ENCODE results near the gene CDK5RAP1. TPM values are rescaled to one million over a fixed set of nuclear protein-coding genes. Genes with fewer than 3 reads are reported as not detected.

Gene CDK5RAP1, protein sequence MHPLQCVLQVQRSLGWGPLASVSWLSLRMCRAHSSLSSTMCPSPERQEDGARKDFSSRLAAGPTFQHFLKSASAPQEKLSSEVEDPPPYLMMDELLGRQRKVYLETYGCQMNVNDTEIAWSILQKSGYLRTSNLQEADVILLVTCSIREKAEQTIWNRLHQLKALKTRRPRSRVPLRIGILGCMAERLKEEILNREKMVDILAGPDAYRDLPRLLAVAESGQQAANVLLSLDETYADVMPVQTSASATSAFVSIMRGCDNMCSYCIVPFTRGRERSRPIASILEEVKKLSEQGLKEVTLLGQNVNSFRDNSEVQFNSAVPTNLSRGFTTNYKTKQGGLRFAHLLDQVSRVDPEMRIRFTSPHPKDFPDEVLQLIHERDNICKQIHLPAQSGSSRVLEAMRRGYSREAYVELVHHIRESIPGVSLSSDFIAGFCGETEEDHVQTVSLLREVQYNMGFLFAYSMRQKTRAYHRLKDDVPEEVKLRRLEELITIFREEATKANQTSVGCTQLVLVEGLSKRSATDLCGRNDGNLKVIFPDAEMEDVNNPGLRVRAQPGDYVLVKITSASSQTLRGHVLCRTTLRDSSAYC
- 13.0 and 15.3 TPM in 2 replicates for total RNA-seq

DNA sequence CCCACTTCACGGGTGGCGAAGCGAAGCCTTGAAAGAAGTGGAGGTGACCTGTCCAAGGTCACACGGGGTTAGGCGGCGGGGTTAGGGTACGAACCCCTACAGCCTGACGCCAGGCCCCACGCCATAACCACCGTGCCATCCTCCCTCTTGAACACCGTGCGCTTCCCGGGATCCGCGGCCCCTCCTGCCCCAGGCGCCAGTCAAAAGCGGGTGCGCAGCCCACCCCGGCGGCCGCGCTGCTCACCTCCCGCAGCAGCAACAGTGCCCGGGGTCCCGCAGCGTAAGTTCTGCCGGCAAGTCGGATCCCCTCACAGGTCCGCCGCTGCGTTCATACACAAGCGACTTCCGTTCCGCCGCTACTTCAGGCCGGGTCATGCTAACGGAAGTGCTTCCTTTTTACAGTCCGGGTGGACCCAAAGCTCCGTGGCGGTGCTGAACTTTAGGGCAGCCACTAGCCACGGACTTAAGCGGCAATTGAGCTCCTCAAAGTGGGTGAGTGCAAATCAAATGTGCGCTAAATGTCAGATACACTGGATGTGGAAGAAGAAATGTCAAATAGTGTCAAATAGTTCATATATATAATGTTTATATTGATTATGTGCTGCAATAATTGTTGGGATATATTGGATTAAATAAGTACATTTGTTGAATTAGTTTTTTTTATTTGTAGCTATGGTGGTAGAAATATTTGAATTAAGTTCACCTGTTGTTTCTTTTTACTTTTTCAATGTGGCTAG is at the start of gene CDK5RAP1:
TSS of gene CDK5RAP1 (minus strand) at position 336 of the 737 bp plus-strand sequence. CDS start 4,455 bp downstream, outside the sequence.

DNA sequence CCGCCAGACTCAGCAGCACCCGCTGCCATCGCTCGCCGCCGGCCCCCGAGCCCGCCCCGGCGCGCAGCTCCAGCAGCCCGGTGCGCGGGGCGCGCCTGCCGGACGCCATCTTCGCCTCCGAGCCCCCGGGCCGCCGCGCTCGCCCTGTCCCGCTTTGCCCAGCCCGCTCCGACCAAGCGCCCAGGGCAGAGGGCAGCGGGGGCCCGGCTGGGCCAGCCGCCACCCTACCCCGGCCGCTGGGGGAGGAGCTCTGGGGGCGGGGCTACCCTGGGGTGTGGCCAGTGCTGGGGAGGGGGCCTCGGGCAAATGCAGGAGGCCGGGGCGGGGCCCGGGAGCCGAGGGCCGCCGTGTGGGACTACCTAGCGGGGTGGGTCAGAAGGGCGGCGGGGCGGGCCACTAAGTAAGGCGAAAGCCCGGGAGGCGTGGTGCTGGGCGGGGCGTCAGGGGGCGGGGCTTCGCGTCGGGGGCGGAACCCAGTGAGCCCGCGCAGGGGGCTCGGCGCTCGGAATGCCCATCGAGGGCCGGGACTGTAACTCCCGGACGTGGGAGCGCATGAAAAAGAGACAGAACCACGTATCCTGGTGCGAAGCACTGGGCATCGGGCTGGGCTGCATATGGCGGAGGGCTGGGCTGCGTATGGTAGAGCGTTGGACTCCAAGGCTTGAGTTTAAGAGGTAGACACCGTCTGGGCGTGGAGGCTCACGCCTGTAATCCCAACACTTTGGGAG is 42.4 kb upstream of the CDK5RAP1 start, which contains the start of gene SNTA1:
TSS of gene SNTA1 (minus strand) at position 252 of the 728 bp plus-strand sequence. CDS start at position 109, 143 bp downstream.

Other genes with a start within 250 kb of the CDK5RAP1 start
- gene BPIFA2, start 233.4 kb downstream of the CDK5RAP1 start, total RNA-seq = not detected in 2 replicates
- gene BPIFA3, start 184.2 kb downstream of the CDK5RAP1 start, total RNA-seq = not detected in 2 replicates
- not detected in 2 replicates for gene BPIFA1, start 165.5 kb downstream of the CDK5RAP1 start, total RNA-seq
- gene BPIFB1, start 118.3 kb downstream of the CDK5RAP1 start, total RNA-seq = not detected in 2 replicates
- gene SNTA1, start 42.2 kb upstream of the CDK5RAP1 start, total RNA-seq = 47.1 and 53.3 TPM in 2 replicates
- 9.5 and 12.5 TPM in 2 replicates for gene CBFA2T2, start 88.6 kb upstream of the CDK5RAP1 start, total RNA-seq